ENCODE measurements around the gene OSGIN1.

DNA sequence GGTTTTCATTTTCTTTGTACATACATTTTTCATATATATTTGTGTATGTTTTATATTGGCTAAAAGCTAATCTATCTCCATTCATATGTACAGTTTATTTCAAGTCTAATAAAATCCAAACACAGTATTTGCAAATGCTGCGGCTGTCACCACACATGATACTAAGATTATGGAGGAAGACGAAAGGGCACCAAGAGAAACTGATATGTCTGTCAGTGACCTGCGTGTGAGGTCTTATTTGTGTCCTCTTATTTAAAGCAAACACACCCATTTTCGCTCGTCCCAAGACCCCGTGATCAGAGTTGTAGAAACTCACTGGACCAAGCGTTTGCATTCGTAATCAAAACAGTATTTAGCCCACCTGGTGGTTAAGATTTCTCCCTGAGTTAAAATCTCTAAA, 45.9 kb upstream of the OSGIN1 start:
- TF ChIP-seq, protein P1, sequence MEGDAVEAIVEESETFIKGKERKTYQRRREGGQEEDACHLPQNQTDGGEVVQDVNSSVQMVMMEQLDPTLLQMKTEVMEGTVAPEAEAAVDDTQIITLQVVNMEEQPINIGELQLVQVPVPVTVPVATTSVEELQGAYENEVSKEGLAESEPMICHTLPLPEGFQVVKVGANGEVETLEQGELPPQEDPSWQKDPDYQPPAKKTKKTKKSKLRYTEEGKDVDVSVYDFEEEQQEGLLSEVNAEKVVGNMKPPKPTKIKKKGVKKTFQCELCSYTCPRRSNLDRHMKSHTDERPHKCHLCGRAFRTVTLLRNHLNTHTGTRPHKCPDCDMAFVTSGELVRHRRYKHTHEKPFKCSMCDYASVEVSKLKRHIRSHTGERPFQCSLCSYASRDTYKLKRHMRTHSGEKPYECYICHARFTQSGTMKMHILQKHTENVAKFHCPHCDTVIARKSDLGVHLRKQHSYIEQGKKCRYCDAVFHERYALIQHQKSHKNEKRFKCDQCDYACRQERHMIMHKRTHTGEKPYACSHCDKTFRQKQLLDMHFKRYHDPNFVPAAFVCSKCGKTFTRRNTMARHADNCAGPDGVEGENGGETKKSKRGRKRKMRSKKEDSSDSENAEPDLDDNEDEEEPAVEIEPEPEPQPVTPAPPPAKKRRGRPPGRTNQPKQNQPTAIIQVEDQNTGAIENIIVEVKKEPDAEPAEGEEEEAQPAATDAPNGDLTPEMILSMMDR (IDR thresholded peaks at IDR 0.05; ENCODE audit: insufficient read depth, low read length) = no peak
- TF ChIP-seq POLR2AphosphoS5 (IDR thresholded peaks at IDR 0.05; ENCODE audit: low read depth) (no peak), GABPA (IDR thresholded peaks at IDR 0.05; ENCODE audit: low read depth) (no peak)
- TF ChIP-seq, protein P2, sequence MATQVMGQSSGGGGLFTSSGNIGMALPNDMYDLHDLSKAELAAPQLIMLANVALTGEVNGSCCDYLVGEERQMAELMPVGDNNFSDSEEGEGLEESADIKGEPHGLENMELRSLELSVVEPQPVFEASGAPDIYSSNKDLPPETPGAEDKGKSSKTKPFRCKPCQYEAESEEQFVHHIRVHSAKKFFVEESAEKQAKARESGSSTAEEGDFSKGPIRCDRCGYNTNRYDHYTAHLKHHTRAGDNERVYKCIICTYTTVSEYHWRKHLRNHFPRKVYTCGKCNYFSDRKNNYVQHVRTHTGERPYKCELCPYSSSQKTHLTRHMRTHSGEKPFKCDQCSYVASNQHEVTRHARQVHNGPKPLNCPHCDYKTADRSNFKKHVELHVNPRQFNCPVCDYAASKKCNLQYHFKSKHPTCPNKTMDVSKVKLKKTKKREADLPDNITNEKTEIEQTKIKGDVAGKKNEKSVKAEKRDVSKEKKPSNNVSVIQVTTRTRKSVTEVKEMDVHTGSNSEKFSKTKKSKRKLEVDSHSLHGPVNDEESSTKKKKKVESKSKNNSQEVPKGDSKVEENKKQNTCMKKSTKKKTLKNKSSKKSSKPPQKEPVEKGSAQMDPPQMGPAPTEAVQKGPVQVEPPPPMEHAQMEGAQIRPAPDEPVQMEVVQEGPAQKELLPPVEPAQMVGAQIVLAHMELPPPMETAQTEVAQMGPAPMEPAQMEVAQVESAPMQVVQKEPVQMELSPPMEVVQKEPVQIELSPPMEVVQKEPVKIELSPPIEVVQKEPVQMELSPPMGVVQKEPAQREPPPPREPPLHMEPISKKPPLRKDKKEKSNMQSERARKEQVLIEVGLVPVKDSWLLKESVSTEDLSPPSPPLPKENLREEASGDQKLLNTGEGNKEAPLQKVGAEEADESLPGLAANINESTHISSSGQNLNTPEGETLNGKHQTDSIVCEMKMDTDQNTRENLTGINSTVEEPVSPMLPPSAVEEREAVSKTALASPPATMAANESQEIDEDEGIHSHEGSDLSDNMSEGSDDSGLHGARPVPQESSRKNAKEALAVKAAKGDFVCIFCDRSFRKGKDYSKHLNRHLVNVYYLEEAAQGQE (IDR thresholded peaks at IDR 0.05; ENCODE audit: insufficient replicate concordance, low read depth) = no peak
